ENCODE results near the gene SGCG.

The SGCG gene

GRCh38 chr13:23372264-23372906, 191.6 kb downstream of the SGCG start:
- DNase-seq (ENCODE audit: low spot score), result no peak
- no peak for TF ChIP-seq CTCF (IDR thresholded peaks at IDR 0.05; ENCODE audit: extremely low read depth, missing control alignments)
